Stomach (tissue), 4 donors: ENCODE data around the gene NME4.

Source experiments
- POLR2A ChIP-seq, 4 donors: fragments of 450-650 bp; IDR thresholded peaks; one replicate each; pipeline ENCODE4 v1.6.1; 2016; ENCODE audit warnings: antibody characterized with exemption in 4 of 4, control low read depth in 2 of 4, mild to moderate bottlenecking in 1 of 4, moderate library complexity in 1 of 4
- TF ChIP-seq, protein P1 (sequence below), 7 experiments: fragments of 450-650 bp in 4 of 7; fragments of 200-600 bp in 3 of 7; sonication (generic) in 3 of 7; IDR thresholded peaks; one replicate each; pipeline ENCODE4 v1.5.1; 2016 to 2019; ENCODE audit warnings: antibody characterized with exemption in 7 of 7, control low read depth in 2 of 7, mild to moderate bottlenecking in 1 of 7

DNA sequence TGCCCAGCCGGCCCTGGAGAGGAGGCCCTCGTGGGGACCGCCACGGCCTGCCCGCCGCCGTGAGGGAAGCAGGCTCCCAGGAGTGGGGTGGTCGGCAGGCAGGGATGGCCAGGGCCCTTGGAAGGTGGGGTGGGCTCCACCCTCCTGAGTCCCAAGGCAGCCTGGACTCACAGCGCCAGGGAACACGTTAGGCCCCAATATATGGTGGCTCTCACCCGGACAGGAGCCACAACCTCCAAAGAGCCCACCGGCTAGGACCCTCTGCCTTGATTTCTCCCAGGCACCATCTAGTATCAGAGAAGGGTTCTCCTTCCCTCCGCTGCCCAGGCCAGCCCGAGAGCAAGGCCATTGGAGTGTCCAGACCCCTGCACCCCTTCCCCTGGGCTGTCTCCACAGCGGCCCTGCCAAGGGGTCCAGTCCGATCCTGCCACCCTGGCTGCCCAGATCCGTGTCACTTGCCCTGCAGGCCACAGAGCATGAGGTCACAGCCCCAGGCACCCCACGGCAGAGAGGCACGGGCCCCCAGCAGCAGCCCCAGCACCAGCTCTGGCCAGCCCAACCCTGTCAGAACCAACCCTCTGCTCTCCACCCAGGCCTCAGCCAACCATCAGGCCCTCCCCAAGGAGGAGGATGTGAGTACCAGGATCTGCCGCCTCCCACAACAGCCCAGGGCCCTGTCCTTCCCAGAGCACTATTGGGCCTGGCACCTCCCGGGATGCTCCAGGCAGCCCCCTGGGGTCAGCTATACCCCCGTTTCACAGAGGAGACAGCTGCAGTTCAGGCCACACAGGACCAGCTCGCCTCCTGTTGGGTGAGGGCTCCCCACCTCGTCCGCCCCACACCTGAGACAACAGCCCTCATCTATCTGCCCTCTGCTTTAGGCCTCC lies 43.4 kb upstream of the NME4 start:
- TF ChIP-seq, protein P1, sequence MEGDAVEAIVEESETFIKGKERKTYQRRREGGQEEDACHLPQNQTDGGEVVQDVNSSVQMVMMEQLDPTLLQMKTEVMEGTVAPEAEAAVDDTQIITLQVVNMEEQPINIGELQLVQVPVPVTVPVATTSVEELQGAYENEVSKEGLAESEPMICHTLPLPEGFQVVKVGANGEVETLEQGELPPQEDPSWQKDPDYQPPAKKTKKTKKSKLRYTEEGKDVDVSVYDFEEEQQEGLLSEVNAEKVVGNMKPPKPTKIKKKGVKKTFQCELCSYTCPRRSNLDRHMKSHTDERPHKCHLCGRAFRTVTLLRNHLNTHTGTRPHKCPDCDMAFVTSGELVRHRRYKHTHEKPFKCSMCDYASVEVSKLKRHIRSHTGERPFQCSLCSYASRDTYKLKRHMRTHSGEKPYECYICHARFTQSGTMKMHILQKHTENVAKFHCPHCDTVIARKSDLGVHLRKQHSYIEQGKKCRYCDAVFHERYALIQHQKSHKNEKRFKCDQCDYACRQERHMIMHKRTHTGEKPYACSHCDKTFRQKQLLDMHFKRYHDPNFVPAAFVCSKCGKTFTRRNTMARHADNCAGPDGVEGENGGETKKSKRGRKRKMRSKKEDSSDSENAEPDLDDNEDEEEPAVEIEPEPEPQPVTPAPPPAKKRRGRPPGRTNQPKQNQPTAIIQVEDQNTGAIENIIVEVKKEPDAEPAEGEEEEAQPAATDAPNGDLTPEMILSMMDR (IDR thresholded peaks at IDR 0.05), result no peak
- TF ChIP-seq POLR2A (IDR thresholded peaks at IDR 0.05), result no peak
